GM03348 (cell line): ENCODE measurements around the gene DOLPP1.

ENCODE experiments used
- DNase-seq: peaks from one replicate; pipeline ENCODE4 v3.0.0; 2012; ENCODE audit warnings: low spot score

DOLPP1 gene

GRCh38 chr9:129094387-129095169, 13.7 kb downstream of the DOLPP1 start:
- DNase-seq = no peak

GRCh38 chr9:129095170-129095667, 14.3 kb downstream of the DOLPP1 start:
- DNase-seq = no peak

- no peak for DNase-seq
Measured at GRCh38 chr9:129095908-129096307, 15.0 kb downstream of the DOLPP1 start.

- no peak for DNase-seq
Measured at GRCh38 chr9:129097671-129098306, 16.9 kb downstream of the DOLPP1 start.

GRCh38 chr9:129098328-129098727, 17.4 kb downstream of the DOLPP1 start:
- DNase-seq = no peak

GRCh38 chr9:129100383-129101169, 19.7 kb downstream of the DOLPP1 start:
- DNase-seq = no peak

GRCh38 chr9:129101279-129101678, 20.4 kb downstream of the DOLPP1 start:
- no peak for DNase-seq

GRCh38 chr9:129102095-129102525, 21.2 kb downstream of the DOLPP1 start:
- DNase-seq = no peak

GRCh38 chr9:129102791-129103594, 22.1 kb downstream of the DOLPP1 start:
- DNase-seq = peak; percentile 69

GRCh38 chr9:129103595-129103965, 22.7 kb downstream of the DOLPP1 start:
- no peak for DNase-seq

- DNase-seq = no peak
Measured at GRCh38 chr9:129104051-129104450, 23.1 kb downstream of the DOLPP1 start.

GRCh38 chr9:129105857-129106694, 25.2 kb downstream of the DOLPP1 start:
- DNase-seq = no peak

GRCh38 chr9:129107651-129108050, 26.7 kb downstream of the DOLPP1 start:
- no peak for DNase-seq

GRCh38 chr9:129108083-129108804, 27.3 kb downstream of the DOLPP1 start:
- DNase-seq = no peak

- DNase-seq = no peak
Measured at GRCh38 chr9:129108805-129109536, 28.1 kb downstream of the DOLPP1 start.

GRCh38 chr9:129109537-129109903, 28.6 kb downstream of the DOLPP1 start:
- peak; percentile 76 for DNase-seq

- DNase-seq = peak; percentile 66
Measured at GRCh38 chr9:129109952-129110739, 29.2 kb downstream of the DOLPP1 start.

GRCh38 chr9:129110740-129111527, 30.0 kb downstream of the DOLPP1 start, which contains the start of the genes CRAT and PTPA:
TSS of gene CRAT (minus strand) at chr9:129110793. CDS start at chr9:129110509, 284 bp downstream.
TSS of gene PTPA (plus strand) at chr9:129111415. CDS start at chr9:129111601, 186 bp downstream.
- DNase-seq = peak; percentile 100
